Measurements from ENCODE around the gene ST6GALNAC3. TPM values are rescaled to one million over a fixed set of nuclear protein-coding genes. Genes with fewer than 3 reads are reported as not detected.
"Not testable (repeated sequence)": the region's sequence is repeated elsewhere in the genome, so short reads cannot be mapped to it uniquely, and the experiment has no call there.

ST6GALNAC3 gene
- total RNA-seq, 1 experiment from 2014 or later = 4.6 TPM

GRCh38 chr1:76635784-76636183, 561.2 kb downstream of the ST6GALNAC3 start:
- DNase-seq (ENCODE audit: low spot score) = peak; percentile 37

GRCh38 chr1:76639181-76639580, 564.6 kb downstream of the ST6GALNAC3 start:
- DNase-seq (ENCODE audit: low spot score) = no peak

GRCh38 chr1:76640092-76640491, 565.5 kb downstream of the ST6GALNAC3 start:
- DNase-seq (ENCODE audit: low spot score) = peak; percentile 30

GRCh38 chr1:76640723-76641122, 566.2 kb downstream of the ST6GALNAC3 start:
- DNase-seq (ENCODE audit: low spot score) = no peak

GRCh38 chr1:76644139-76644538, 569.6 kb downstream of the ST6GALNAC3 start:
- no peak for DNase-seq (ENCODE audit: low spot score)

- DNase-seq (ENCODE audit: low spot score) = not testable (repeated sequence)
These were observed 578.3 kb downstream of the ST6GALNAC3 start for GRCh38 chr1:76652860-76653259.

- DNase-seq (ENCODE audit: low spot score) = no peak
These were observed 583.1 kb downstream of the ST6GALNAC3 start for GRCh38 chr1:76657623-76658022.

- peak; percentile 5 for DNase-seq (ENCODE audit: low spot score)
These were observed 584.8 kb downstream of the ST6GALNAC3 start for GRCh38 chr1:76659171-76659940.

GRCh38 chr1:76661531-76661930, 587.0 kb downstream of the ST6GALNAC3 start:
- no peak for DNase-seq (ENCODE audit: low spot score)

GRCh38 chr1:76666499-76666898, 592.0 kb downstream of the ST6GALNAC3 start:
- DNase-seq (ENCODE audit: low spot score) = no peak

- DNase-seq (ENCODE audit: low spot score) = peak; percentile 51
These were observed 593.5 kb downstream of the ST6GALNAC3 start for GRCh38 chr1:76668046-76668445.

- no peak for DNase-seq (ENCODE audit: low spot score)
These were observed 594.6 kb downstream of the ST6GALNAC3 start for GRCh38 chr1:76669131-76669530.

GRCh38 chr1:76669624-76670315, 595.2 kb downstream of the ST6GALNAC3 start:
- no peak for DNase-seq (ENCODE audit: low spot score)

- DNase-seq (ENCODE audit: low spot score) = no peak
These were observed 600.2 kb downstream of the ST6GALNAC3 start for GRCh38 chr1:76674689-76675210.

- DNase-seq (ENCODE audit: low spot score) = no peak
These were observed 603.2 kb downstream of the ST6GALNAC3 start for GRCh38 chr1:76677416-76678405.

GRCh38 chr1:76679534-76680152, 605.1 kb downstream of the ST6GALNAC3 start:
- no peak for DNase-seq (ENCODE audit: low spot score)

- DNase-seq (ENCODE audit: low spot score) = no peak
These were observed 606.1 kb downstream of the ST6GALNAC3 start for GRCh38 chr1:76680651-76681050.

- no peak for DNase-seq (ENCODE audit: low spot score)
These were observed 607.6 kb downstream of the ST6GALNAC3 start for GRCh38 chr1:76682138-76682537.
